IMR-90 (cell line): ENCODE results near the gene MAPK10. TPM values are rescaled to one million over a fixed set of nuclear protein-coding genes. Genes with fewer than 3 reads are reported as not detected.

Experiments used
- ATAC-seq: fragments of 200-7000 bp; cut with Tn5 transposase; 2 replicates; pipeline ENCODE4 v1.9.1; 2020; ENCODE audit warnings: low read depth, mild to moderate bottlenecking, moderate library complexity
- BruUV-seq: library from RNA; stranded (reverse); fragments of 400-500 nt; replicated peaks from 2 replicates; lab custom pipeline; 2021; lab: Mats Ljungman, UMichigan
- CTCF ChIA-PET: fragments of 300-600 bp; formaldehyde crosslinking; extraction: SDS; loops from one replicate; lab custom pipeline; 2021; ENCODE audit warnings: antibody characterized with exemption; lab: Yijun Ruan, JAX
- POLR2A ChIA-PET: fragments of 300-600 bp; sonication (Branson Sonifier 250); formaldehyde crosslinking; loops from one replicate; lab custom pipeline; 2022; ENCODE audit warnings: antibody characterized with exemption; ENCODE audit not compliant: unreplicated experiment; lab: Charles Lee
- DNase-seq: peaks from one replicate; pipeline ENCODE4 v3.0.0; 2013
- H2AFZ ChIP-seq: replicated peaks from 2 replicates; pipeline ENCODE3; 2013; ENCODE audit warnings: low read length, mild to moderate bottlenecking; ENCODE audit not compliant: poor library complexity
- H2AK5ac ChIP-seq: 2 replicates; pipeline ENCODE4 v1.6.1; 2013; ENCODE audit warnings: low read depth, low read length, inconsistent platforms
- H2AK9ac ChIP-seq: replicated peaks from 2 replicates; pipeline ENCODE3; 2013; ENCODE audit warnings: mild to moderate bottlenecking, low read depth, low read length, moderate library complexity; ENCODE audit not compliant: poor library complexity
- H2BK120ac ChIP-seq: 2 replicates; pipeline ENCODE4 v1.6.1; 2013; ENCODE audit warnings: low read depth, low read length, inconsistent platforms
- H2BK15ac ChIP-seq: 3 replicates; pipeline ENCODE4 v1.6.1; 2013; ENCODE audit warnings: low read depth, low read length, inconsistent platforms
- H2BK20ac ChIP-seq: 2 replicates; pipeline ENCODE4 v1.6.1; 2013; ENCODE audit warnings: low read depth, mild to moderate bottlenecking, inconsistent platforms, low read length, moderate library complexity
- H2BK5ac ChIP-seq: 2 replicates; pipeline ENCODE4 v1.6.1; 2013; ENCODE audit warnings: mild to moderate bottlenecking, low read depth, low read length, inconsistent platforms; ENCODE audit not compliant: poor library complexity, severe bottlenecking
- H3K14ac ChIP-seq: replicated peaks from 2 replicates; pipeline ENCODE4 v1.6.1; 2013; ENCODE audit warnings: low read depth, low read length, inconsistent platforms
- H3K18ac ChIP-seq: 2 replicates; pipeline ENCODE4 v1.6.1; 2013; ENCODE audit warnings: low read depth, low read length, control low read depth
- H3K23ac ChIP-seq: 2 replicates; pipeline ENCODE4 v1.6.1; 2013; ENCODE audit warnings: low read depth, low read length, inconsistent platforms
- H3K27ac ChIP-seq: 2 replicates; pipeline ENCODE4 v1.5.1; 2013; ENCODE audit warnings: mild to moderate bottlenecking, control low read depth, low read length; ENCODE audit not compliant: insufficient read depth
- H3K27me3 ChIP-seq: 2 replicates; pipeline ENCODE4 v1.6.1; 2013; ENCODE audit warnings: low read length; ENCODE audit not compliant: control insufficient read depth, insufficient read depth
- H3K36me3 ChIP-seq: 2 replicates; pipeline ENCODE4 v1.6.1; 2013; ENCODE audit warnings: low read length, mixed read lengths; ENCODE audit not compliant: control insufficient read depth, insufficient read depth
- H3K4ac ChIP-seq: 2 replicates; pipeline ENCODE4 v1.6.1; 2013; ENCODE audit warnings: low read depth, low read length, inconsistent platforms
- H3K4me1 ChIP-seq: 2 replicates; pipeline ENCODE4 v1.6.1; 2013; ENCODE audit warnings: low read length, mixed read lengths; ENCODE audit not compliant: control insufficient read depth, insufficient read depth
- H3K4me2 ChIP-seq: 2 replicates; pipeline ENCODE4 v1.6.1; 2013; ENCODE audit warnings: low read depth, mild to moderate bottlenecking, control low read depth, low read length, moderate library complexity
- H3K4me3 ChIP-seq: 2 replicates; pipeline ENCODE4 v1.5.1; 2013; ENCODE audit warnings: low read depth, mild to moderate bottlenecking, control low read depth, low read length, moderate library complexity; ENCODE audit not compliant: insufficient read depth
- H3K56ac ChIP-seq: 2 replicates; pipeline ENCODE4 v1.6.1; 2013; ENCODE audit warnings: low read length, inconsistent platforms; ENCODE audit not compliant: insufficient read depth; ENCODE audit errors: extremely low read depth
- H3K79me1 ChIP-seq, 2 experiments: 2 replicates each; pipeline ENCODE4 v1.6.1; 2013; ENCODE audit warnings: low read length in 2 of 2, inconsistent platforms in 1 of 2, low read depth in 1 of 2
- H3K9ac ChIP-seq: 2 replicates; pipeline ENCODE4 v1.6.1; 2013; ENCODE audit warnings: low read depth, low read length, control low read depth
- H3K9me1 ChIP-seq: 2 replicates; pipeline ENCODE4 v1.6.1; 2013; ENCODE audit warnings: low read length, inconsistent platforms; ENCODE audit not compliant: insufficient read depth
- H3K9me3 ChIP-seq: 2 replicates; pipeline ENCODE4 v1.6.1; 2013; ENCODE audit warnings: low read length; ENCODE audit not compliant: control insufficient read depth, insufficient read depth
- H4K20me1 ChIP-seq: 2 replicates; pipeline ENCODE4 v1.6.1; 2013; ENCODE audit warnings: low read length, inconsistent platforms; ENCODE audit not compliant: insufficient read depth
- H4K5ac ChIP-seq: 2 replicates; pipeline ENCODE4 v1.6.1; 2013; ENCODE audit warnings: mild to moderate bottlenecking, low read depth, low read length, control low read depth
- H4K8ac ChIP-seq, 2 experiments: 2 replicates each; pipeline ENCODE4 v1.6.1; 2013; ENCODE audit warnings: low read depth in 2 of 2, low read length in 2 of 2, control low read depth in 1 of 2, inconsistent platforms in 1 of 2
- H4K91ac ChIP-seq: 2 replicates; pipeline ENCODE4 v1.6.1; 2013; ENCODE audit warnings: low read depth, low read length, inconsistent platforms; ENCODE audit not compliant: insufficient read depth
- BHLHE40 ChIP-seq: fragments of 150-350 bp; IDR thresholded peaks from 2 replicates; pipeline ENCODE4 v1.6.1; 2016; ENCODE audit warnings: mild to moderate bottlenecking, low read depth, low read length
- CEBPB ChIP-seq: IDR thresholded peaks from 2 replicates; pipeline ENCODE4 v1.6.1; 2012; ENCODE audit warnings: low read depth, low read length, improper control_type of control experiment
- CHD1 ChIP-seq: IDR thresholded peaks from 2 replicates; pipeline ENCODE4 v1.6.1; 2012; ENCODE audit warnings: low read depth, low read length, improper control_type of control experiment
- CTCF ChIP-seq: conservative IDR thresholded peaks from 2 replicates; pipeline ENCODE4 v1.5.1; 2012; ENCODE audit warnings: mild to moderate bottlenecking, low read depth, low read length, improper control_type of control experiment
- ELK1 ChIP-seq: fragments of 150-350 bp; IDR thresholded peaks from 2 replicates; pipeline ENCODE4 v1.6.1; 2016; ENCODE audit warnings: low read depth, mild to moderate bottlenecking, low read length, moderate library complexity, borderline replicate concordance
- FOS ChIP-seq: fragments of 150-350 bp; IDR thresholded peaks from 2 replicates; pipeline ENCODE4 v1.6.1; 2016; ENCODE audit warnings: low read depth, low read length
- MAFK ChIP-seq: IDR thresholded peaks from 2 replicates; pipeline ENCODE4 v1.6.1; 2012; ENCODE audit warnings: low read depth, low read length, improper control_type of control experiment
- MAZ ChIP-seq: IDR thresholded peaks from 2 replicates; pipeline ENCODE4 v1.6.1; 2012; ENCODE audit warnings: low read depth, mild to moderate bottlenecking, low read length, improper control_type of control experiment, moderate library complexity, borderline replicate concordance
- MXI1 ChIP-seq: IDR thresholded peaks from 2 replicates; pipeline ENCODE4 v1.6.1; 2012; ENCODE audit warnings: low read depth, mild to moderate bottlenecking, low read length, moderate library complexity, borderline replicate concordance
- NFE2L2 ChIP-seq: fragments of 150-350 bp; IDR thresholded peaks from 2 replicates; pipeline ENCODE4 v1.6.1; 2016; ENCODE audit warnings: low read depth, mild to moderate bottlenecking, low read length
- POLR2A ChIP-seq: IDR thresholded peaks from 2 replicates; pipeline ENCODE4 v1.6.1; 2012; ENCODE audit warnings: mild to moderate bottlenecking, low read depth, low read length
- RCOR1 ChIP-seq: IDR thresholded peaks from 2 replicates; pipeline ENCODE4 v1.6.1; 2012; ENCODE audit warnings: mild to moderate bottlenecking, low read length, improper control_type of control experiment; ENCODE audit not compliant: insufficient replicate concordance
- RFX5 ChIP-seq: IDR thresholded peaks from 2 replicates; pipeline ENCODE4 v1.8.0; 2012; ENCODE audit warnings: low read depth, mild to moderate bottlenecking, low read length, moderate library complexity
- SMC3 ChIP-seq: fragments of 150-350 bp; IDR thresholded peaks from 2 replicates; pipeline ENCODE4 v1.6.1; 2016; ENCODE audit warnings: low read depth, mild to moderate bottlenecking, antibody characterized with exemption, low read length, moderate library complexity
- WGBS, 2 experiments: methylation state at CpG; one replicate each; pipeline versions ENCODE4 v1.1.5 to v1.1.7; 2013; ENCODE audit warnings: missing lambda C conversion rate in 2 of 2; ENCODE audit not compliant: insufficient read length in 1 of 2; ENCODE audit errors: extremely low coverage in 2 of 2; 5-methylcytosine and 5-hydroxymethylcytosine counted together
- dilution Hi-C: fragments of 300-500 bp; cut with HindIII; formaldehyde crosslinking; loops from one replicate; pipeline ENCODE4 v1.14.3; 2018; ENCODE audit warnings: low sequenced_read_pairs; ENCODE audit not compliant: unreplicated experiment
- in situ Hi-C: fragments of 300-500 bp; cut with MboI; formaldehyde crosslinking; loops from 3 replicates; pipeline ENCODE4 v1.14.3; 2019; ENCODE audit warnings: low sequenced_read_pairs, inconsistent platforms, mixed read lengths
- intact Hi-C: fragments of 100-400 bp; cut with micrococcal nuclease; formaldehyde crosslinking; loops from 2 replicates; pipeline ENCODE4 v1.10.0; 2022
- polyA plus RNA-seq, 3 experiments: library from polyadenylated mRNA; depleted of rRNA; stranded (reverse); fragments of >200 nt; gene quantifications; 2 replicates each; pipeline ENCODE4 v1.2.3, GENCODE V29; 2012; ENCODE audit warnings: low replicate concordance in 1 of 3
- total RNA-seq: library from RNA; depleted of rRNA; stranded (reverse); fragments of >200 nt; gene quantifications from 2 replicates; pipeline ENCODE4 v1.2.3, GENCODE V29; 2012
- TF ChIP-seq, protein P1 (sequence below): fragments of 150-350 bp; IDR thresholded peaks from 2 replicates; pipeline ENCODE4 v1.6.1; 2017; ENCODE audit warnings: mild to moderate bottlenecking, antibody characterized with exemption, low read length, low read depth

The MAPK10 gene
- total and polyA plus RNA-seq, 2 of the 4 experiments (the other 2 are of a cell fraction): 2.8 to 6.5 TPM

DNA sequence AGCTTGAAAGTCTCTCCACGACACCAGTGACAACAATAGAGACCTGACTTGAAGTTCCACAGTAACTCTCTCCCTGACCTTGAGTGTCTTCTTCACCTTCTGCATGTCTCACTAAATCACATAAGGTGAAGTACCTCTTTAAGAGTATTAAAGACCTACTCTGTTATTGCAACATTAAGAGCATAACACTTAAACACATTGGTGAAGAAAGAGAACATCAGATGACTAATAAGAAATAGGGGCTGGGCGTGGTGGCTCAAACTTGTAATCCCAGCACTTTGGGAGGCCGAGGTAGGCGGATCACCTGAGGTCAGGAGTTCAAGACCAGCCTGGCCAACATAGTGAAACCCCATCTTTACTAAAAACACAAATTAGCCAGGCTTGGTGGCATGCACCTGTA lies 33.9 kb upstream of the MAPK10 start:
- DNase-seq (no peak), ATAC-seq (no peak)
- no peak overlapping the region for H3K23ac ChIP-seq
- no peak overlapping the region for H3K4me2 ChIP-seq
- no peak overlapping the region for H2BK15ac ChIP-seq
- H3K56ac ChIP-seq: no peak overlapping the region
- no peaks in the 10 kb centered on the region for H4K20me1 ChIP-seq
- intact Hi-C loops (no loop called here), in situ Hi-C loops (no loop called here), dilution Hi-C loops (no loop called here)
- no peak overlapping the region for H3K4me3 ChIP-seq
- H3K79me1 ChIP-seq: no peaks in the 10 kb centered on the region
- no peak overlapping the region for H3K18ac ChIP-seq
- H2BK5ac ChIP-seq: no peak overlapping the region
- H3K4ac ChIP-seq: no peak overlapping the region
- no peak overlapping the region for H2AK9ac ChIP-seq
- H3K9ac ChIP-seq: no peak overlapping the region
- no peaks in the 10 kb centered on the region for H3K9me3 ChIP-seq
- no peak overlapping the region for H2AK5ac ChIP-seq
- H4K8ac ChIP-seq: no peak overlapping the region
- no peaks in the 10 kb centered on the region for H3K9me1 ChIP-seq
- H3K4me1 ChIP-seq: no peaks in the 10 kb centered on the region
- H4K91ac ChIP-seq: no peak overlapping the region
- 86% methylated on average over 2 of the region's 4 CpGs; no CpG with 5 or more reads in 1 of the 2 experiments for WGBS, 2 experiments
- POLR2A ChIA-PET: no interaction called here
- H3K27ac ChIP-seq: no peak overlapping the region
- no peak overlapping the region for H2AFZ ChIP-seq
- H3K27me3 ChIP-seq: no peaks in the 10 kb centered on the region
- no TSS peak for BruUV-seq
- CTCF ChIA-PET: interaction anchor here (0.6 to 1.4 kb wide), 2 partner anchors 11 to 570 kb away, joined by 3 to 4 read pairs; no protein-coding TSS in a partner anchor
- no peak overlapping the region for H4K5ac ChIP-seq
- no peak overlapping the region for H3K14ac ChIP-seq
- no peak for TF ChIP-seq RFX5
- no peak for TF ChIP-seq CTCF
- TF ChIP-seq MAFK: no peak
- TF ChIP-seq NFE2L2: no peak
- TF ChIP-seq RCOR1: no peak
- no peak for TF ChIP-seq MAZ
- no peak for TF ChIP-seq SMC3
- no peak for TF ChIP-seq ELK1
- no peak for TF ChIP-seq CHD1
- TF ChIP-seq, protein P1, sequence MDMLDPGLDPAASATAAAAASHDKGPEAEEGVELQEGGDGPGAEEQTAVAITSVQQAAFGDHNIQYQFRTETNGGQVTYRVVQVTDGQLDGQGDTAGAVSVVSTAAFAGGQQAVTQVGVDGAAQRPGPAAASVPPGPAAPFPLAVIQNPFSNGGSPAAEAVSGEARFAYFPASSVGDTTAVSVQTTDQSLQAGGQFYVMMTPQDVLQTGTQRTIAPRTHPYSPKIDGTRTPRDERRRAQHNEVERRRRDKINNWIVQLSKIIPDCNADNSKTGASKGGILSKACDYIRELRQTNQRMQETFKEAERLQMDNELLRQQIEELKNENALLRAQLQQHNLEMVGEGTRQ: no peak
- TF ChIP-seq CEBPB: no peak
- TF ChIP-seq POLR2A: no peak
- TF ChIP-seq MXI1: no peak
- TF ChIP-seq BHLHE40: no peak
- no peak for TF ChIP-seq FOS
- no peak overlapping the region for H2BK120ac ChIP-seq
- no peaks in the 10 kb centered on the region for H3K36me3 ChIP-seq
- no peak overlapping the region for H2BK20ac ChIP-seq
